ENCODE data around the gene ACTMAP. TPM values are rescaled to one million over a fixed set of nuclear protein-coding genes. Genes with fewer than 3 reads are reported as not detected.
"Not testable (repeated sequence)": the region's sequence is repeated elsewhere in the genome, so short reads cannot be mapped to it uniquely, and the experiment has no call there.

The ACTMAP gene
- polyA plus RNA-seq, 4 donors = 9.4 to 22.5 (median 16.0) TPM

GRCh38 chr19:40745402-40745780 is 4.9 kb downstream of the ACTMAP start:
- DNase-seq (ENCODE audit: low read depth in 4 of 4, low spot score in 3 of 4) = no peak

GRCh38 chr19:40744554-40745401 is 5.5 kb downstream of the ACTMAP start:
- peak in 1 of 4 donors; percentile 20 for DNase-seq (ENCODE audit: low read depth in 4 of 4, low spot score in 3 of 4)

- DNase-seq (ENCODE audit: low read depth in 4 of 4, low spot score in 3 of 4) = no peak
These were observed 6.4 kb downstream of the ACTMAP start for GRCh38 chr19:40743926-40744325.

GRCh38 chr19:40742886-40743285 is 7.4 kb downstream of the ACTMAP start:
- no peak for DNase-seq (ENCODE audit: low read depth in 4 of 4, low spot score in 3 of 4)

GRCh38 chr19:40742477-40742876 is 7.8 kb downstream of the ACTMAP start:
- DNase-seq (ENCODE audit: low read depth in 4 of 4, low spot score in 3 of 4) = no peak

GRCh38 chr19:40741527-40742390 is 8.5 kb downstream of the ACTMAP start:
- no peak for DNase-seq (ENCODE audit: low read depth in 4 of 4, low spot score in 3 of 4)

GRCh38 chr19:40740747-40741146 is 9.5 kb downstream of the ACTMAP start:
- no peak for DNase-seq (ENCODE audit: low read depth in 4 of 4, low spot score in 3 of 4)

- DNase-seq (ENCODE audit: low read depth in 4 of 4, low spot score in 3 of 4) = no peak
These were observed 10.2 kb downstream of the ACTMAP start for GRCh38 chr19:40739871-40740703.

GRCh38 chr19:40739030-40739839 is 11.0 kb downstream of the ACTMAP start:
- no peak for DNase-seq (ENCODE audit: low read depth in 4 of 4, low spot score in 3 of 4)

- no peak for DNase-seq (ENCODE audit: low read depth in 4 of 4, low spot score in 3 of 4)
These were observed 13.1 kb downstream of the ACTMAP start for GRCh38 chr19:40737102-40737644.

GRCh38 chr19:40736661-40737060 is 13.6 kb downstream of the ACTMAP start:
- no peak for DNase-seq (ENCODE audit: low read depth in 4 of 4, low spot score in 3 of 4)

GRCh38 chr19:40735013-40735771 is 15.1 kb downstream of the ACTMAP start:
- no peak for DNase-seq (ENCODE audit: low read depth in 4 of 4, low spot score in 3 of 4)

- DNase-seq (ENCODE audit: low read depth in 4 of 4, low spot score in 3 of 4) = no peak
These were observed 17.1 kb downstream of the ACTMAP start for GRCh38 chr19:40733149-40733548.

- DNase-seq (ENCODE audit: low read depth in 4 of 4, low spot score in 3 of 4) = not testable (repeated sequence)
These were observed 18.0 kb downstream of the ACTMAP start for GRCh38 chr19:40732304-40732703.

GRCh38 chr19:40730065-40730464 is 20.2 kb downstream of the ACTMAP start:
- not testable (repeated sequence) for DNase-seq (ENCODE audit: low read depth in 4 of 4, low spot score in 3 of 4)

- DNase-seq (ENCODE audit: low read depth in 4 of 4, low spot score in 3 of 4) = no peak
These were observed 24.0 kb downstream of the ACTMAP start for GRCh38 chr19:40726279-40726678.

GRCh38 chr19:40724855-40725254 is 25.4 kb downstream of the ACTMAP start:
- DNase-seq (ENCODE audit: low read depth in 4 of 4, low spot score in 3 of 4) = no peak

GRCh38 chr19:40724315-40724714 is 26.0 kb downstream of the ACTMAP start:
- DNase-seq (ENCODE audit: low read depth in 4 of 4, low spot score in 3 of 4) = no peak
